Glutamatergic neuron (in vitro differentiated cells): ENCODE measurements around the gene NRCAM. TPM values are rescaled to one million over a fixed set of nuclear protein-coding genes. Genes with fewer than 3 reads are reported as not detected.
"Not testable (repeated sequence)": the region's sequence is repeated elsewhere in the genome, so short reads cannot be mapped to it uniquely, and the experiment has no call there.

Source experiments
- DNase-seq: peaks from one replicate; pipeline ENCODE4 v3.0.0; 2022
- H3K27ac Mint-ChIP-seq: one replicate; pipeline ENCODE4 v1.8.0; 2020; ENCODE audit warnings: mild to moderate bottlenecking, mixed read lengths, inconsistent platforms; ENCODE audit not compliant: unreplicated experiment
- H3K27me3 Mint-ChIP-seq: one replicate; pipeline ENCODE4 v1.8.0; 2020; ENCODE audit warnings: mild to moderate bottlenecking, moderate library complexity, mixed read lengths, inconsistent platforms; ENCODE audit not compliant: unreplicated experiment
- H3K36me3 Mint-ChIP-seq: one replicate; pipeline ENCODE4 v1.8.0; 2020; ENCODE audit warnings: mild to moderate bottlenecking, mixed read lengths, inconsistent platforms; ENCODE audit not compliant: unreplicated experiment
- H3K4me1 Mint-ChIP-seq: one replicate; pipeline ENCODE4 v1.8.0; 2020; ENCODE audit warnings: mild to moderate bottlenecking, low read depth, mixed read lengths, inconsistent platforms; ENCODE audit not compliant: unreplicated experiment
- H3K4me3 Mint-ChIP-seq: one replicate; pipeline ENCODE4 v1.8.0; 2020; ENCODE audit warnings: mild to moderate bottlenecking, mixed read lengths, inconsistent platforms; ENCODE audit not compliant: unreplicated experiment
- H3K9me3 Mint-ChIP-seq: one replicate; pipeline ENCODE4 v1.8.0; 2020; ENCODE audit warnings: mild to moderate bottlenecking, moderate library complexity, mixed read lengths, inconsistent platforms; ENCODE audit not compliant: unreplicated experiment
- total RNA-seq: library from RNA; stranded (reverse); fragmentation: NEBNext Ultra II Directional; extraction: Animal tissue kit (Norgen Biotek cat#: 25700); gene quantifications from one replicate; pipeline ENCODE4 v1.2.1, GENCODE V29; 2021; ENCODE audit not compliant: unreplicated experiment
- TF ChIP-seq, protein P1 (sequence below): fragments of 200-600 bp; sonication (generic); IDR thresholded peaks from one replicate; pipeline ENCODE4 v1.5.0; 2021; ENCODE audit not compliant: partially characterized antibody, unreplicated experiment

NRCAM gene
- total RNA-seq, 1 donor from 2014 or later = 120 TPM

DNA sequence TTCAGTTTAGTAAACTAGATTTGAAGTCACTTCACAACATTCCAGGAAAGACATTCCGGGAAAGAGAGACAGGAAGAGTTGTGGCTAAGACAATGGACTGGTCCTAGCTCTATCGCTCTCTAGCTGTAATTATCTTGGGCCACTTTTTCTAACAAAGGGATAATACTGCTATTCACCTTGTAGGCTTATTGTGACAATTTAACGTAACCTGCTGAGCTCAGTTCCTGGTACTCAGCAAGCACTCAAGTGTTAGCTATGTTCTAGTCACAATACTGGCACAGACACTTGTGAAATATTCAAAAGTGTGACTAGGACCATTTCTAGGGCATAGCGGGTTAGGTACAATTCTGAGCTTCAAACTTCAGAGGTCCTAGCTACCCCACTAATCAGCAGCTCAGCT lies 12.0 kb upstream of the NRCAM start:
- H3K36me3 Mint-ChIP-seq = no peaks in the 10 kb centered on the region
- no peaks in the 10 kb centered on the region for H3K4me1 Mint-ChIP-seq
- DNase-seq = no peak
- no peaks in the 10 kb centered on the region for H3K9me3 Mint-ChIP-seq
- TF ChIP-seq, protein P1, sequence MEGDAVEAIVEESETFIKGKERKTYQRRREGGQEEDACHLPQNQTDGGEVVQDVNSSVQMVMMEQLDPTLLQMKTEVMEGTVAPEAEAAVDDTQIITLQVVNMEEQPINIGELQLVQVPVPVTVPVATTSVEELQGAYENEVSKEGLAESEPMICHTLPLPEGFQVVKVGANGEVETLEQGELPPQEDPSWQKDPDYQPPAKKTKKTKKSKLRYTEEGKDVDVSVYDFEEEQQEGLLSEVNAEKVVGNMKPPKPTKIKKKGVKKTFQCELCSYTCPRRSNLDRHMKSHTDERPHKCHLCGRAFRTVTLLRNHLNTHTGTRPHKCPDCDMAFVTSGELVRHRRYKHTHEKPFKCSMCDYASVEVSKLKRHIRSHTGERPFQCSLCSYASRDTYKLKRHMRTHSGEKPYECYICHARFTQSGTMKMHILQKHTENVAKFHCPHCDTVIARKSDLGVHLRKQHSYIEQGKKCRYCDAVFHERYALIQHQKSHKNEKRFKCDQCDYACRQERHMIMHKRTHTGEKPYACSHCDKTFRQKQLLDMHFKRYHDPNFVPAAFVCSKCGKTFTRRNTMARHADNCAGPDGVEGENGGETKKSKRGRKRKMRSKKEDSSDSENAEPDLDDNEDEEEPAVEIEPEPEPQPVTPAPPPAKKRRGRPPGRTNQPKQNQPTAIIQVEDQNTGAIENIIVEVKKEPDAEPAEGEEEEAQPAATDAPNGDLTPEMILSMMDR = no peak
- H3K4me3 Mint-ChIP-seq = no peak overlapping the region
- H3K27ac Mint-ChIP-seq = no peak overlapping the region
- no peaks in the 10 kb centered on the region for H3K27me3 Mint-ChIP-seq

GRCh38 chr7:108467391-108467790 lies 11.2 kb upstream of the NRCAM start:
- Mint-ChIP-seq H3K27ac (no peak overlapping the region), H3K4me1 (peaks cover 2% of the 10 kb centered on the region), H3K4me3 (no peak overlapping the region), H3K9me3 (peaks cover 3% of the 10 kb centered on the region), H3K36me3 (no peaks in the 10 kb centered on the region), H3K27me3 (peaks cover 3% of the 10 kb centered on the region)
- TF ChIP-seq, protein P1 = no peak
- DNase-seq = no peak

GRCh38 chr7:108466322-108466721 lies 10.1 kb upstream of the NRCAM start:
- H3K4me3 Mint-ChIP-seq, H3K27me3 Mint-ChIP-seq, H3K36me3 Mint-ChIP-seq, H3K4me1 Mint-ChIP-seq, DNase-seq, H3K27ac Mint-ChIP-seq, H3K9me3 Mint-ChIP-seq: not testable (repeated sequence)

- H3K4me1 Mint-ChIP-seq = peaks cover 14% of the 10 kb centered on the region
- DNase-seq = no peak
- H3K27me3 Mint-ChIP-seq = peaks cover 3% of the 10 kb centered on the region
- no peak overlapping the region for H3K4me3 Mint-ChIP-seq
- TF ChIP-seq, protein P1 = no peak
- no peak overlapping the region for H3K27ac Mint-ChIP-seq
- H3K36me3 Mint-ChIP-seq = no peaks in the 10 kb centered on the region
- peaks cover 4% of the 10 kb centered on the region for H3K9me3 Mint-ChIP-seq
Measured at GRCh38 chr7:108464743-108465142, 8.5 kb upstream of the NRCAM start.

DNA sequence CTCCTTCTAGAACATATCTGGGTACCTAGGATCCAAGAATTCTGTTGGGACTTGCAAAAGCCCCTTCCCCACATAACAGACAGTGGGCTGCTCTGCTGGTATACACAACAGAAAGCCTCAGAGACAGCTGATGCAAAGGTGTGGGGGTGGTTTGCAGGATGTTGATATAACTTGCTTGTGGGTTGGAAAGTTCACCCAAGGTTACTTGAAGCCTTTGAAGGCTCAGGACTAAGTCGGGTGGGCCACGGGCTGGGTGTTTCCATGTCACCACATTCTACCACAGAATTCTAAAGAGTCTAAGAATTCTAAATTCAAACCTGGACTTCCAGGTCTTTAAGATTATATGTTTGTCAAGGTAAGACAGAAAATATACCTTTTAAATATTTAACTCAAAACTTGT lies 7.4 kb upstream of the NRCAM start:
- Mint-ChIP-seq H3K4me1 (peaks cover 14% of the 10 kb centered on the region), H3K36me3 (no peaks in the 10 kb centered on the region)
- TF ChIP-seq, protein P1 = no peak

GRCh38 chr7:108461840-108462239 lies 5.6 kb upstream of the NRCAM start:
- Mint-ChIP-seq H3K9me3 (peaks cover 11% of the 10 kb centered on the region), H3K4me1 (peaks cover 14% of the 10 kb centered on the region), H3K27me3 (peaks cover 5% of the 10 kb centered on the region), H3K27ac (peak overlapping the region; percentile 74), H3K4me3 (peak overlapping the region; percentile 22), H3K36me3 (peaks cover 5% of the 10 kb centered on the region)
- TF ChIP-seq, protein P1 = no peak
- no peak for DNase-seq

More for the DNA sequence above, 7.4 kb upstream of the NRCAM start:
- Mint-ChIP-seq H3K4me3 (no peak overlapping the region), H3K27ac (no peak overlapping the region), H3K27me3 (peaks cover 3% of the 10 kb centered on the region), H3K9me3 (peaks cover 4% of the 10 kb centered on the region)
- no peak for DNase-seq
